Kidney (tissue), 14 donors: ENCODE data around the gene CACNG1. TPM values are rescaled to one million over a fixed set of nuclear protein-coding genes. Genes with fewer than 3 reads are reported as not detected.

Experiments
- DNase-seq, 5 donors: peaks; one replicate each; pipeline ENCODE4 v3.0.0-alpha.2; 2013 to 2020
- FAIRE-seq: peaks from 2 replicates; lab custom pipeline; 2012; peaks lifted over from hg19 to GRCh38; lab: Jason Lieb, UNC
- H3K27ac ChIP-seq, 2 donors: one replicate each; pipeline ENCODE4 v1.7.0; 2013; ENCODE audit warnings: low read depth in 2 of 2, low read length in 2 of 2, inconsistent platforms in 1 of 2
- H3K27me3 ChIP-seq: one replicate; pipeline ENCODE4 v1.7.1; 2013; ENCODE audit warnings: low read length, inconsistent platforms; ENCODE audit not compliant: control insufficient read depth, insufficient read depth
- H3K36me3 ChIP-seq, 3 donors: one replicate each; pipeline versions ENCODE4 v1.7.0 to v1.7.1; 2013; ENCODE audit warnings: low read length in 3 of 3, control low read depth in 1 of 3, inconsistent platforms in 1 of 3; ENCODE audit not compliant: insufficient read depth in 3 of 3, control insufficient read depth in 2 of 3
- H3K4me1 ChIP-seq, 3 donors: one replicate each; pipeline versions ENCODE4 v1.7.0 to v1.7.1; 2013; ENCODE audit warnings: low read length in 3 of 3, inconsistent platforms in 1 of 3, low read depth in 1 of 3; ENCODE audit not compliant: control insufficient read depth in 2 of 3, insufficient read depth in 2 of 3
- H3K4me3 ChIP-seq, 3 donors: one replicate each; pipeline versions ENCODE4 v1.7.0 to v1.8.1; 2013; ENCODE audit warnings: low read length in 3 of 3, control low read depth in 1 of 3, inconsistent platforms in 1 of 3
- H3K9ac ChIP-seq, 3 donors: one replicate each; pipeline versions ENCODE4 v1.7.0 to v1.7.1; 2013; ENCODE audit warnings: low read length in 3 of 3, control low read depth in 1 of 3, inconsistent platforms in 1 of 3
- H3K9me3 ChIP-seq, 3 donors: one replicate each; pipeline versions ENCODE4 v1.7.0 to v1.7.1; 2013; ENCODE audit warnings: low read length in 3 of 3, control low read depth in 1 of 3, inconsistent platforms in 1 of 3; ENCODE audit not compliant: control insufficient read depth in 2 of 3, insufficient read depth in 1 of 3
- CTCF ChIP-seq: IDR thresholded peaks from 3 replicates; pipeline ENCODE4 v1.5.1; 2012; ENCODE audit warnings: mild to moderate bottlenecking, moderate library complexity, borderline replicate concordance; ENCODE audit not compliant: insufficient read depth; ENCODE audit errors: extremely low read depth
- intact Hi-C: fragments of 100-400 bp; cut with DNase I; formaldehyde crosslinking; loops from one replicate; pipeline ENCODE4 v1.11.1; 2022
- polyA plus RNA-seq: library from polyadenylated mRNA; stranded (reverse); fragments of 350-450 nt; fragmentation: Illumina TruSeq; extraction: RNeasy Lipid Tissue Mini Kit (QIAGEN cat#74804); gene quantifications from one replicate; pipeline ENCODE4 v1.2.3, GENCODE V29; 2014; ENCODE audit warnings: low read depth, low replicate concordance; ENCODE audit not compliant: insufficient read depth
- total RNA-seq: library from RNA; stranded (reverse); fragmentation: NEBNext Ultra II Directional; extraction: Animal tissue kit (Norgen Biotek cat#: 25700); gene quantifications from one replicate; pipeline ENCODE4 v1.2.1, GENCODE V29; 2021
- donor health status: control.
- donor health status: control.
- donor health status: control.
- donor health status: control.
- donor health status: control.
- donor health status: DM: yes; HTN: yes; CAD: no.
- donor health status: Normal renal cell carcinoma (clear cell type).

Gene CACNG1
- total and polyA plus RNA-seq, 2 donors from 2014 or later: not detected

DNA sequence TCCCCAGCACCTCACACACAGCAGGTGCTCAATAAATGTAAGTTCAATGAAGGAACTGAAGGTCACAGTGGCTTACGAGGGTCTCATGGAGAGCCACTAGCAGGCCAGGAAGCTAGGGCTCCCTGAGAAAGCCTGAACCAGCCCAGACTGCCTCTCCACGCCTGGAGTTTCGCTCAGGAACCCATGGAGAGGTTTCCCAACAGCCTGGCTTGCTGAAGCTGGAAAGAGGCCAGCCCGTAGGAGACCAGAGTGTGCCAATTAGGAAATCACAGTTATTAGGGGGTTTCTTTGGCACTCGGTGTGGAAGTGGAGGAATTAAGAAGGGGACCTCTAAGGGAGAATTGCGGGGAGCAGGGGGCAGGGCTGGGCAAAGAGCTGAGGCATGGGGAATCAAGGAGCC, 36.3 kb upstream of the CACNG1 start:
- no peak for TF ChIP-seq CTCF
- FAIRE-seq (no peak), DNase-seq (no peak)
- H3K36me3 ChIP-seq: no peaks in the 10 kb centered on the region
- H3K9ac ChIP-seq: no peak overlapping the region
- H3K4me3 ChIP-seq: no peak overlapping the region
- no peaks in the 10 kb centered on the region for H3K27me3 ChIP-seq
- peaks cover 0 to 14% (median 2%) of the 10 kb centered on the region in 3 donors for H3K9me3 ChIP-seq
- no peaks in the 10 kb centered on the region for H3K4me1 ChIP-seq
- no peak overlapping the region for H3K27ac ChIP-seq
- intact Hi-C loops: no loop called here

GRCh38 chr17:67011527-67012175, 32.7 kb upstream of the CACNG1 start:
- Histone ChIP-seq H3K9ac (no peak overlapping the region), H3K27me3 (no peaks in the 10 kb centered on the region), H3K4me3 (no peak overlapping the region), H3K27ac (no peak overlapping the region), H3K4me1 (no peaks in the 10 kb centered on the region), H3K36me3 (no peaks in the 10 kb centered on the region), H3K9me3 (peaks cover 0 to 14% (median 0%) of the 10 kb centered on the region in 3 donors)
- no peak for TF ChIP-seq CTCF
- DNase-seq: peak in 3 of 5 donors; percentile 29 to 33 (median 32)
- FAIRE-seq: no peak
- intact Hi-C loops: no loop called here

DNA sequence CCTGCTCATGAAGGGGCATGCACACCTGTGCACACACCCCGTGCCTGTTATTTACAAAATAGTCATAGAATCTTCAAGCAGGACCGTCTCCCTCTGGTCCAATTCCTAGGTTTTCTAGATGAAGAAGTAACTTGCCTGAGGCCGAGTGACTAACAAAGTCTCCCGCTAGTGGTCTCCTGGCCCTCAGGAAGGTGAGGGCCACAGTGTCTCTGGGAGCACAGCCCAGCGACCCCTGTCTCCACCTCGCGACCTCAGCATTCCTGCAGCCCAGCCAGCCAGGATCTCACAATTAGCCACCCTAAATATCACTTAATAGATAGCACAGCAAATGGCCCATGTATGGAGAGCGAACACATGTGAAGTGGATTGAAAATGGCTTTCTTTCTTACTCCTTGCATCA, 30.5 kb upstream of the CACNG1 start:
- FAIRE-seq: no peak
- no peak overlapping the region for H3K27ac ChIP-seq

More for the DNA sequence above, 30.5 kb upstream of the CACNG1 start:
- TF ChIP-seq CTCF: no peak
- peaks cover 0 to 9% (median 0%) of the 10 kb centered on the region in 3 donors for H3K9me3 ChIP-seq
- no peak overlapping the region for H3K9ac ChIP-seq
- peak in 1 of 5 donors; percentile 11 for DNase-seq
- no peaks in the 10 kb centered on the region for H3K27me3 ChIP-seq
- H3K4me1 ChIP-seq: no peaks in the 10 kb centered on the region
- no peaks in the 10 kb centered on the region for H3K36me3 ChIP-seq
- H3K4me3 ChIP-seq: no peak overlapping the region
- intact Hi-C loops: no loop called here
